GM23338 (cell line): ENCODE data around the gene GPR82. TPM values are rescaled to one million over a fixed set of nuclear protein-coding genes. Genes with fewer than 3 reads are reported as not detected.

Experiments
- ATAC-seq: fragments of 200-7000 bp; cut with Tn5 transposase; 3 replicates; pipeline ENCODE4 v1.9.1; 2020
- DNase-seq: peaks from one replicate; pipeline ENCODE4 v3.0.0-alpha.2; 2015; ENCODE audit warnings: low spot score
- H2AFZ ChIP-seq: fragments of 200-600 bp; sonication (generic); 2 replicates; pipeline ENCODE4 v1.8.0; 2016; ENCODE audit warnings: antibody characterized with exemption, mild to moderate bottlenecking, moderate library complexity
- H3F3A ChIP-seq: fragments of 200-600 bp; sonication (generic); replicated peaks from 2 replicates; pipeline ENCODE4 v1.8.0; 2017; ENCODE audit warnings: antibody characterized with exemption, mixed run types, low read depth
- H3K27ac ChIP-seq: fragments of 200-600 bp; sonication (generic); 2 replicates; pipeline ENCODE4 v1.6.1; 2016; ENCODE audit warnings: low read depth
- H3K27me3 ChIP-seq: fragments of 200-600 bp; sonication (generic); 2 replicates; pipeline ENCODE4 v1.8.0; 2016; ENCODE audit warnings: mild to moderate bottlenecking, mixed run types, moderate library complexity; ENCODE audit not compliant: insufficient read depth
- H3K36me3 ChIP-seq: fragments of 200-600 bp; sonication (generic); 2 replicates; pipeline ENCODE4 v1.8.0; 2016; ENCODE audit warnings: mild to moderate bottlenecking; ENCODE audit not compliant: insufficient read depth
- H3K4me1 ChIP-seq: fragments of 200-600 bp; sonication (generic); 2 replicates; pipeline ENCODE4 v1.8.0; 2016; ENCODE audit warnings: mild to moderate bottlenecking, moderate library complexity; ENCODE audit not compliant: insufficient read depth
- H3K4me2 ChIP-seq: fragments of 200-600 bp; sonication (generic); 2 replicates; pipeline ENCODE4 v1.7.1; 2017; ENCODE audit warnings: mixed run types
- H3K4me3 ChIP-seq: fragments of 200-600 bp; sonication (generic); 2 replicates; pipeline ENCODE4 v1.6.1; 2016; ENCODE audit warnings: mixed run types
- H3K79me2 ChIP-seq: fragments of 200-600 bp; sonication (generic); replicated peaks from 2 replicates; pipeline ENCODE4 v1.8.0; 2017; ENCODE audit warnings: mild to moderate bottlenecking; ENCODE audit not compliant: insufficient read depth
- H3K9me2 ChIP-seq: fragments of 200-600 bp; sonication (generic); 2 replicates; pipeline ENCODE4 v1.8.0; 2017; ENCODE audit not compliant: insufficient read depth
- H4K20me1 ChIP-seq: fragments of 200-600 bp; sonication (generic); replicated peaks from 2 replicates; pipeline ENCODE4 v1.8.0; 2017; ENCODE audit warnings: mild to moderate bottlenecking; ENCODE audit not compliant: insufficient read depth
- H3K27ac Mint-ChIP-seq: 2 replicates; pipeline ENCODE4 v1.8.0; 2020; ENCODE audit warnings: inconsistent platforms, mild to moderate bottlenecking, moderate library complexity, mixed read lengths
- H3K27me3 Mint-ChIP-seq: 3 replicates; pipeline ENCODE4 v1.8.0; 2022; ENCODE audit warnings: low read depth, mild to moderate bottlenecking, moderate library complexity, mixed read lengths, inconsistent platforms; ENCODE audit not compliant: insufficient read depth, poor library complexity
- H3K36me3 Mint-ChIP-seq: 3 replicates; pipeline ENCODE4 v1.8.0; 2021; ENCODE audit warnings: low read depth, mild to moderate bottlenecking, inconsistent platforms, moderate library complexity, mixed read lengths
- H3K4me1 Mint-ChIP-seq: 3 replicates; pipeline ENCODE4 v1.8.0; 2020; ENCODE audit warnings: mild to moderate bottlenecking, inconsistent platforms, mixed read lengths
- H3K4me3 Mint-ChIP-seq: 3 replicates; pipeline ENCODE4 v1.8.0; 2021; ENCODE audit warnings: moderate library complexity, mild to moderate bottlenecking, inconsistent platforms, mixed read lengths
- H3K9me3 Mint-ChIP-seq: 3 replicates; pipeline ENCODE4 v1.8.0; 2020; ENCODE audit warnings: moderate library complexity, mild to moderate bottlenecking, inconsistent platforms, mixed read lengths
- CREB1 ChIP-seq: fragments of 250-450 bp; sonication (Bioruptor Pico); IDR thresholded peaks from 2 replicates; pipeline ENCODE4 v1.5.0; 2020; ENCODE audit warnings: low read depth, mild to moderate bottlenecking, moderate library complexity
- ETS1 ChIP-seq: IDR thresholded peaks from 2 replicates; pipeline ENCODE4 v1.6.1; 2016; ENCODE audit warnings: antibody characterized with exemption
- EZH2 ChIP-seq: fragments of 200-600 bp; sonication (generic); IDR thresholded peaks from one replicate; pipeline ENCODE4 v1.8.0; 2017; ENCODE audit warnings: antibody characterized with exemption, mild to moderate bottlenecking, low read depth; ENCODE audit not compliant: unreplicated experiment
- JUNB ChIP-seq: IDR thresholded peaks from one replicate; pipeline ENCODE4 v1.6.1; 2016; ENCODE audit warnings: antibody characterized with exemption; ENCODE audit not compliant: unreplicated experiment
- NANOG ChIP-seq: IDR thresholded peaks from 2 replicates; pipeline ENCODE4 v1.6.1; 2016; ENCODE audit warnings: antibody characterized with exemption, borderline replicate concordance
- POLR2AphosphoS5 ChIP-seq: IDR thresholded peaks from 2 replicates; pipeline ENCODE4 v1.6.1; 2016; ENCODE audit warnings: antibody characterized with exemption, low read depth
- REST ChIP-seq: IDR thresholded peaks from one replicate; pipeline ENCODE4 v1.6.1; 2018; ENCODE audit warnings: antibody characterized with exemption; ENCODE audit not compliant: unreplicated experiment
- STAT1 ChIP-seq: IDR thresholded peaks from one replicate; pipeline ENCODE4 v1.6.1; 2016; ENCODE audit warnings: antibody characterized with exemption; ENCODE audit not compliant: unreplicated experiment
- ZNF114 ChIP-seq: fragments of 250-450 bp; sonication (Bioruptor Pico); IDR thresholded peaks from 2 replicates; pipeline ENCODE4 v1.5.0; 2020; ENCODE audit warnings: mild to moderate bottlenecking, moderate library complexity
- ZNF331 ChIP-seq: fragments of 250-450 bp; sonication (Bioruptor Pico); IDR thresholded peaks from 2 replicates; pipeline ENCODE4 v1.5.0; 2020; ENCODE audit warnings: low read depth, mild to moderate bottlenecking, moderate library complexity
- ZNF462 ChIP-seq: fragments of 250-450 bp; sonication (Bioruptor Pico); IDR thresholded peaks from 2 replicates; pipeline ENCODE4 v1.5.0; 2020; ENCODE audit warnings: mild to moderate bottlenecking, moderate library complexity
- polyA plus RNA-seq: library from polyadenylated mRNA; unstranded; fragments of >200 nt; fragmentation: Nextera tagmentation; extraction: Ambion mirVana; gene quantifications from 2 replicates; pipeline ENCODE4 v1.2.1, GENCODE V29; 2016
- total RNA-seq: library from RNA; depleted of rRNA; stranded (reverse); fragments of >200 nt; shearing (Covaris generic); gene quantifications from 2 replicates; pipeline ENCODE4 v1.2.3, GENCODE V29; 2014

GPR82 gene
- total and polyA plus RNA-seq, 2 experiments from 2014 or later: 0.32 TPM; not detected in 1

GRCh38 chrX:41688156-41688555, 35.8 kb upstream of the GPR82 start:
- Histone ChIP-seq H3K4me3 (no peak overlapping the region), H3K27me3 (no peaks in the 10 kb centered on the region), H3K79me2 (no peaks in the 10 kb centered on the region), H3K27ac (no peak overlapping the region), H3F3A (no peaks in the 10 kb centered on the region), H3K4me1 (no peaks in the 10 kb centered on the region), H3K4me2 (no peak overlapping the region), H4K20me1 (no peaks in the 10 kb centered on the region), H3K36me3 (no peaks in the 10 kb centered on the region), H2AFZ (no peak overlapping the region), H3K9me2 (no peaks in the 10 kb centered on the region)
- no peak for TF ChIP-seq POLR2AphosphoS5
- no peak for TF ChIP-seq NANOG
- no peak for DNase-seq
- Mint-ChIP-seq H3K4me1 (no peaks in the 10 kb centered on the region), H3K4me3 (no peak overlapping the region), H3K27ac (no peak overlapping the region), H3K36me3 (no peaks in the 10 kb centered on the region), H3K27me3 (no peaks in the 10 kb centered on the region), H3K9me3 (no peaks in the 10 kb centered on the region)
- no peak for ATAC-seq

GRCh38 chrX:41688835-41689234, 35.1 kb upstream of the GPR82 start, which contains the start of gene GPR34:
GPR34 (plus strand) TSS chrX:41688973; CDS start chrX:41695634, 6,661 bp downstream.
- no peaks in the 10 kb centered on the region for H3K79me2 ChIP-seq
- H3K27ac ChIP-seq: no peak within 1 kb of the TSS
- no peak within 1 kb of the TSS for H3K4me3 ChIP-seq
- H3K27me3 ChIP-seq: no peaks in the 10 kb centered on the region
- H3K27me3 Mint-ChIP-seq: no peaks in the 10 kb centered on the region
- H3K4me2 ChIP-seq: no peak within 1 kb of the TSS
- no peak within 1 kb of the TSS for H3K27ac Mint-ChIP-seq
- no peak within 1 kb of the TSS for H2AFZ ChIP-seq
- H3F3A ChIP-seq: no peaks in the 10 kb centered on the region
- no peaks in the 10 kb centered on the region for H3K4me1 Mint-ChIP-seq
- no peaks in the 10 kb centered on the region for H4K20me1 ChIP-seq
- H3K36me3 ChIP-seq: no peaks in the 10 kb centered on the region
- H3K4me1 ChIP-seq: no peaks in the 10 kb centered on the region
- ATAC-seq: no peak
- H3K36me3 Mint-ChIP-seq: no peaks in the 10 kb centered on the region
- no peak within 1 kb of the TSS for H3K4me3 Mint-ChIP-seq
- DNase-seq: no peak
- no peaks in the 10 kb centered on the region for H3K9me2 ChIP-seq
- H3K9me3 Mint-ChIP-seq: no peaks in the 10 kb centered on the region
- TF ChIP-seq ZNF114 (CRISPR knock-in tag) (no peak), STAT1 (no peak), JUNB (no peak), ZNF331 (no peak), ZNF462 (CRISPR knock-in tag) (no peak), NANOG (no peak), EZH2 (no peak), ETS1 (no peak), CREB1 (CRISPR knock-in tag) (no peak), REST (no peak)
